Psoas muscle (tissue), 8 donors: Measurements from ENCODE around the gene RPS6KA2. TPM values are rescaled to one million over a fixed set of nuclear protein-coding genes. Genes with fewer than 3 reads are reported as not detected.

Experiments
- ATAC-seq, 4 donors: fragments of 200-7000 bp; cut with Tn5 transposase; one replicate each; pipeline ENCODE4 v1.9.1; 2020; ENCODE audit warnings: moderate library complexity in 3 of 4, mild to moderate bottlenecking in 2 of 4
- DNase-seq, 2 donors: peaks; one replicate each; pipeline ENCODE4 v3.0.0-alpha.2; 2020
- H3K27ac ChIP-seq: fragments of 200-600 bp; one replicate; pipeline ENCODE4 v1.8.0; 2022
- H3K27me3 ChIP-seq, 3 donors: fragments of 200-600 bp in 1 of 3; one replicate each; pipeline versions ENCODE4 v1.6.1 to v1.8.0; 2013 to 2022; ENCODE audit warnings: low read length in 2 of 3, mild to moderate bottlenecking in 2 of 3, moderate library complexity in 1 of 3; ENCODE audit not compliant: insufficient read depth in 3 of 3
- H3K36me3 ChIP-seq, 2 donors: fragments of 200-600 bp in 1 of 2; one replicate each; pipeline versions ENCODE4 v1.6.1 to v1.8.0; 2013 to 2022; ENCODE audit warnings: low read depth in 1 of 2, mild to moderate bottlenecking in 1 of 2, moderate library complexity in 1 of 2; ENCODE audit not compliant: insufficient read depth in 1 of 2
- H3K4me1 ChIP-seq: fragments of 200-600 bp; one replicate; pipeline ENCODE4 v1.8.0; 2022
- H3K4me3 ChIP-seq: fragments of 200-600 bp; one replicate; pipeline ENCODE4 v1.8.0; 2022; ENCODE audit warnings: mild to moderate bottlenecking
- H3K9me3 ChIP-seq: fragments of 200-600 bp; one replicate; pipeline ENCODE4 v1.8.0; 2022
- WGBS, 3 donors: extraction: QIAGEN DNeasy Blood & Tissue Kit; methylation state at CpG; one replicate each; pipeline versions ENCODE4 v1.1.6 to v1.1.7; 2013; 5-methylcytosine and 5-hydroxymethylcytosine counted together
- intact Hi-C, 2 donors: fragments of 100-400 bp; cut with DNase I; formaldehyde crosslinking; loops; one replicate each; pipeline versions ENCODE4 v1.11.0 to v1.14.2; 2022
- polyA plus RNA-seq, 3 donors: library from polyadenylated mRNA; stranded (reverse); fragments of 200-250 nt; gene quantifications; one replicate each; pipeline ENCODE4 v1.2.3, GENCODE V29; 2013
- total RNA-seq, 4 donors: library from RNA; stranded (reverse); fragmentation: NEBNext Ultra II Directional in 2 of 4; extraction: Animal tissue kit (Norgen Biotek cat#: 25700) in 2 of 4; gene quantifications; one replicate each; pipeline versions ENCODE4 v1.2.1 to v1.2.4, GENCODE V29; 2021 to 2023
- TF ChIP-seq, protein P1 (sequence below): fragments of 200-600 bp; IDR thresholded peaks from one replicate; pipeline ENCODE4 v1.8.0; 2022; ENCODE audit warnings: antibody characterized with exemption
- donor health status: healthy with polysubstance abuse.
- donor health status: DM: no; HTN: no; CAD: no; lungs with moderate emphysema.
- donor health status: Bipolar disorder and iron deficiency.
- donor health status: healthy.
- donor health status: DM: yes; HTN: yes; CAD: no.
- donor health status: DM: no; HTN: no; CAD: no.
- donor health status: DM: no; HTN: no; CAD: no.
- donor health status: DM: yes; HTN: yes; CAD: no.

The RPS6KA2 gene
- total and polyA plus RNA-seq, 7 donors: 7.8 to 40.4 (median 20.0) TPM

GRCh38 chr6:166586424-166587156, 40.5 kb downstream of the RPS6KA2 start, which contains the start of gene RAMACL:
Gene RAMACL, minus strand, starts transcription at chr6:166586678. Its CDS starts 201 bp downstream, at chr6:166586477.
- Histone ChIP-seq H3K4me3 (no peak within 1 kb of the TSS), H3K4me1 (peaks cover 34% of the 10 kb centered on the region), H3K36me3 (no peaks in the 10 kb centered on the region), H3K27ac (no peak within 1 kb of the TSS), H3K27me3 (no peaks in the 10 kb centered on the region), H3K9me3 (no peaks in the 10 kb centered on the region)
- WGBS, 3 donors: 97 to 98% (median 97%) methylated on average over 8 to 9 of the region's 9 CpGs
- DNase-seq (no peak), ATAC-seq (peak; percentile 73 to 86 (median 77))
- TF ChIP-seq, protein P1, sequence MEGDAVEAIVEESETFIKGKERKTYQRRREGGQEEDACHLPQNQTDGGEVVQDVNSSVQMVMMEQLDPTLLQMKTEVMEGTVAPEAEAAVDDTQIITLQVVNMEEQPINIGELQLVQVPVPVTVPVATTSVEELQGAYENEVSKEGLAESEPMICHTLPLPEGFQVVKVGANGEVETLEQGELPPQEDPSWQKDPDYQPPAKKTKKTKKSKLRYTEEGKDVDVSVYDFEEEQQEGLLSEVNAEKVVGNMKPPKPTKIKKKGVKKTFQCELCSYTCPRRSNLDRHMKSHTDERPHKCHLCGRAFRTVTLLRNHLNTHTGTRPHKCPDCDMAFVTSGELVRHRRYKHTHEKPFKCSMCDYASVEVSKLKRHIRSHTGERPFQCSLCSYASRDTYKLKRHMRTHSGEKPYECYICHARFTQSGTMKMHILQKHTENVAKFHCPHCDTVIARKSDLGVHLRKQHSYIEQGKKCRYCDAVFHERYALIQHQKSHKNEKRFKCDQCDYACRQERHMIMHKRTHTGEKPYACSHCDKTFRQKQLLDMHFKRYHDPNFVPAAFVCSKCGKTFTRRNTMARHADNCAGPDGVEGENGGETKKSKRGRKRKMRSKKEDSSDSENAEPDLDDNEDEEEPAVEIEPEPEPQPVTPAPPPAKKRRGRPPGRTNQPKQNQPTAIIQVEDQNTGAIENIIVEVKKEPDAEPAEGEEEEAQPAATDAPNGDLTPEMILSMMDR: no peak
- intact Hi-C loops: no loop called here

- Histone ChIP-seq H3K4me3 (no peak overlapping the region), H3K9me3 (no peaks in the 10 kb centered on the region), H3K27me3 (no peaks in the 10 kb centered on the region), H3K4me1 (peaks cover 23% of the 10 kb centered on the region), H3K36me3 (no peaks in the 10 kb centered on the region), H3K27ac (no peak overlapping the region)
- intact Hi-C loops: no loop called here
- DNase-seq (no peak), ATAC-seq (no peak)
- 84 to 87% (median 85%) methylated on average over 12 of the region's 12 CpGs for WGBS, 3 donors
- TF ChIP-seq, protein P1: no peak
Measured at GRCh38 chr6:166584853-166585429, 42.1 kb downstream of the RPS6KA2 start.

- H3K4me1 ChIP-seq: peaks cover 20% of the 10 kb centered on the region
- H3K27me3 ChIP-seq: no peaks in the 10 kb centered on the region
- DNase-seq: no peak
- no peaks in the 10 kb centered on the region for H3K36me3 ChIP-seq
- no peak overlapping the region for H3K4me3 ChIP-seq
- 83 to 85% (median 84%) methylated on average over 3 of the region's 3 CpGs for WGBS, 3 donors
- TF ChIP-seq, protein P1: no peak
- intact Hi-C loops: no loop called here
- no peak overlapping the region for H3K27ac ChIP-seq
- ATAC-seq: no peak
- H3K9me3 ChIP-seq: no peaks in the 10 kb centered on the region
Measured at GRCh38 chr6:166584155-166584554, 42.9 kb downstream of the RPS6KA2 start.

- Histone ChIP-seq H3K9me3 (no peaks in the 10 kb centered on the region), H3K4me3 (no peak overlapping the region), H3K4me1 (peaks cover 13% of the 10 kb centered on the region), H3K27ac (no peak overlapping the region), H3K27me3 (no peaks in the 10 kb centered on the region), H3K36me3 (no peaks in the 10 kb centered on the region)
- DNase-seq (no peak), ATAC-seq (no peak)
- intact Hi-C loops: no loop called here
- 91 to 92% (median 92%) methylated on average over 15 of the region's 15 CpGs for WGBS, 3 donors
- TF ChIP-seq, protein P1: no peak
Measured at GRCh38 chr6:166583230-166583965, 43.7 kb downstream of the RPS6KA2 start.
